GM10266 (cell line): ENCODE data around the gene HRAS.

Source experiments
- DNase-seq: peaks from one replicate; pipeline ENCODE4 v3.0.0; 2012; ENCODE audit errors: extremely low spot score
- CTCF ChIP-seq: IDR thresholded peaks from 2 replicates; pipeline ENCODE4 v1.5.1; 2012; ENCODE audit warnings: mild to moderate bottlenecking, low read depth; ENCODE audit not compliant: control insufficient read depth, insufficient read depth; ENCODE audit errors: missing control alignments

HRAS gene

GRCh38 chr11:554428-555226, 19.3 kb upstream of the HRAS start:
- peak; percentile 92 for TF ChIP-seq CTCF
- DNase-seq, result peak; percentile 95

GRCh38 chr11:553988-554340, 18.6 kb upstream of the HRAS start:
- no peak for TF ChIP-seq CTCF

GRCh38 chr11:553083-553987, 18.0 kb upstream of the HRAS start:
- no peak for TF ChIP-seq CTCF
- no peak for DNase-seq

More at GRCh38 chr11:553988-554340, 18.6 kb upstream of the HRAS start:
- DNase-seq, result no peak

- no peak for DNase-seq
- TF ChIP-seq CTCF, result no peak
Observed at GRCh38 chr11:551596-551995, 16.2 kb upstream of the HRAS start.

GRCh38 chr11:551131-551530, 15.8 kb upstream of the HRAS start:
- TF ChIP-seq CTCF, result no peak
- no peak for DNase-seq

- TF ChIP-seq CTCF, result no peak
- no peak for DNase-seq
Observed at GRCh38 chr11:550746-551085, 15.3 kb upstream of the HRAS start.
